K562 treated with DMSO at 1 percent for 4 hours (cell line): ENCODE results near the gene YTHDF1. TPM values are rescaled to one million over a fixed set of nuclear protein-coding genes. Genes with fewer than 3 reads are reported as not detected.

Experiments
- total RNA-seq: library from RNA; unstranded; fragments of 300-600 nt; gene quantifications from 2 replicates; pipeline ENCODE4 v1.2.3, GENCODE V29; 2022; ENCODE audit not compliant: insufficient read depth

The YTHDF1 gene
- 27.8 and 32.1 TPM in 2 replicates for total RNA-seq

GRCh38 chr20:63216041-63216848 is at the start of gene YTHDF1:
TSS of gene YTHDF1 (minus strand) at chr20:63216131. CDS start at chr20:63215892, 239 bp downstream.

GRCh38 chr20:63254232-63254605 is 38.3 kb upstream of the YTHDF1 start, which contains the start of gene NKAIN4:
TSS of gene NKAIN4 (minus strand) at chr20:63254463. CDS start at chr20:63254450, 13 bp downstream.

GRCh38 chr20:63235399-63235983 is 19.6 kb upstream of the YTHDF1 start, which contains the start of gene BIRC7:
TSS of gene BIRC7 (plus strand) at chr20:63235905. CDS start at chr20:63236097, 192 bp downstream.

Other genes with a start within 250 kb of the YTHDF1 start
- gene BHLHE23, start 209.2 kb downstream of the YTHDF1 start, total RNA-seq = not detected in 2 replicates
- gene BIRC7, start 19.8 kb upstream of the YTHDF1 start, total RNA-seq = 0.74 and 1.2 TPM in 2 replicates
- gene NKAIN4, start 38.3 kb upstream of the YTHDF1 start, total RNA-seq = not detected in 2 replicates
- gene ARFGAP1, start 56.7 kb upstream of the YTHDF1 start, total RNA-seq = 66.8 and 77.7 TPM in 2 replicates
- gene COL20A1, start 77.1 kb upstream of the YTHDF1 start, total RNA-seq = not detected in 2 replicates
- gene CHRNA4, start 145.2 kb upstream of the YTHDF1 start, total RNA-seq = not detected in 2 replicates